GM21390 (cell line): Measurements from ENCODE around the gene RAP1GAP2.
"Not testable (repeated sequence)": the region's sequence is repeated elsewhere in the genome, so short reads cannot be mapped to it uniquely, and the experiment has no call there.

Experiments
- ATAC-seq: cut with Tn5 transposase; IDR thresholded peaks from one replicate; pipeline ENCODE4 v1.9.1; 2021; ENCODE audit not compliant: unreplicated experiment

RAP1GAP2 gene

GRCh38 chr17:2990396-2990795, 194.2 kb downstream of the RAP1GAP2 start:
- no peak for ATAC-seq

GRCh38 chr17:2991396-2992180, 195.3 kb downstream of the RAP1GAP2 start:
- not testable (repeated sequence) for ATAC-seq

GRCh38 chr17:2994441-2994840, 198.2 kb downstream of the RAP1GAP2 start:
- ATAC-seq = no peak

- no peak for ATAC-seq
These were observed 199.1 kb downstream of the RAP1GAP2 start for GRCh38 chr17:2995377-2995776.

GRCh38 chr17:2995886-2996809, 199.9 kb downstream of the RAP1GAP2 start:
- no peak for ATAC-seq

- ATAC-seq = no peak
These were observed 200.8 kb downstream of the RAP1GAP2 start for GRCh38 chr17:2996810-2997670.

- ATAC-seq = not testable (repeated sequence)
These were observed 202.2 kb downstream of the RAP1GAP2 start for GRCh38 chr17:2998469-2998901.

GRCh38 chr17:3002538-3003295, 206.5 kb downstream of the RAP1GAP2 start:
- ATAC-seq = peak; percentile 64

GRCh38 chr17:3003296-3004149, 207.3 kb downstream of the RAP1GAP2 start:
- no peak for ATAC-seq

- ATAC-seq = no peak
These were observed 208.0 kb downstream of the RAP1GAP2 start for GRCh38 chr17:3004150-3004801.

- ATAC-seq = no peak
These were observed 208.7 kb downstream of the RAP1GAP2 start for GRCh38 chr17:3004925-3005324.

GRCh38 chr17:3005696-3006095, 209.5 kb downstream of the RAP1GAP2 start:
- no peak for ATAC-seq

- ATAC-seq = no peak
These were observed 210.6 kb downstream of the RAP1GAP2 start for GRCh38 chr17:3006801-3007200.

- no peak for ATAC-seq
These were observed 211.4 kb downstream of the RAP1GAP2 start for GRCh38 chr17:3007651-3008121.

GRCh38 chr17:3008336-3009288, 212.4 kb downstream of the RAP1GAP2 start:
- ATAC-seq = no peak

GRCh38 chr17:3009411-3009920, 213.2 kb downstream of the RAP1GAP2 start:
- no peak for ATAC-seq

- ATAC-seq = no peak
These were observed 215.7 kb downstream of the RAP1GAP2 start for GRCh38 chr17:3011891-3012290.
